ENCODE data around the gene SGCG.

DNA sequence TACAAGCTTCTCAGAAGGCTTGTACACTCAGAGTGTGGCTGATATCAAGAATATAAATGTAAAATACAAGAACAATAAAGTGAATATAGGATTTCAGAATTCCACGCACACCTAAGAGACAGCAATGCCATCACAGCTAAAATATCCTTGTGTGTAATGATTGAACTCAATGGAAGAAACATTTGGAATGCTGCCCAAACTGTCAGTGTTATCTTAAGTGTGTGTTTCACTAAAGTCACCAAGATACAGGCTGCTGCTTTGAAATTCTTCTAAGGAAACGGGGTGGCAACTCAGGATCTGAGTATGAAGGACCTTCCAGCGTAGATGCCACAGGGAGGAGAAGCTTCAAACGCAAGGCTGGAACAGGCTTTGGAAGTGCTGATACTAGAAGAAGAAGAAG is 86.8 kb downstream of the SGCG start:
- no peak for TF ChIP-seq POLR2A (IDR thresholded peaks at IDR 0.05)
- TF ChIP-seq, protein P1, sequence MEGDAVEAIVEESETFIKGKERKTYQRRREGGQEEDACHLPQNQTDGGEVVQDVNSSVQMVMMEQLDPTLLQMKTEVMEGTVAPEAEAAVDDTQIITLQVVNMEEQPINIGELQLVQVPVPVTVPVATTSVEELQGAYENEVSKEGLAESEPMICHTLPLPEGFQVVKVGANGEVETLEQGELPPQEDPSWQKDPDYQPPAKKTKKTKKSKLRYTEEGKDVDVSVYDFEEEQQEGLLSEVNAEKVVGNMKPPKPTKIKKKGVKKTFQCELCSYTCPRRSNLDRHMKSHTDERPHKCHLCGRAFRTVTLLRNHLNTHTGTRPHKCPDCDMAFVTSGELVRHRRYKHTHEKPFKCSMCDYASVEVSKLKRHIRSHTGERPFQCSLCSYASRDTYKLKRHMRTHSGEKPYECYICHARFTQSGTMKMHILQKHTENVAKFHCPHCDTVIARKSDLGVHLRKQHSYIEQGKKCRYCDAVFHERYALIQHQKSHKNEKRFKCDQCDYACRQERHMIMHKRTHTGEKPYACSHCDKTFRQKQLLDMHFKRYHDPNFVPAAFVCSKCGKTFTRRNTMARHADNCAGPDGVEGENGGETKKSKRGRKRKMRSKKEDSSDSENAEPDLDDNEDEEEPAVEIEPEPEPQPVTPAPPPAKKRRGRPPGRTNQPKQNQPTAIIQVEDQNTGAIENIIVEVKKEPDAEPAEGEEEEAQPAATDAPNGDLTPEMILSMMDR (IDR thresholded peaks at IDR 0.05): no peak

Measured in vagina (tissue), 2 donors.